CD4-positive, alpha-beta T cell (primary cell): ENCODE results near the gene MYO1B. TPM values are rescaled to one million over a fixed set of nuclear protein-coding genes. Genes with fewer than 3 reads are reported as not detected.

ENCODE experiments used
- ATAC-seq: fragments of 200-7000 bp; cut with Tn5 transposase; one replicate; pipeline ENCODE4 v1.10.0; 2022; ENCODE audit warnings: mild to moderate bottlenecking; ENCODE audit not compliant: poor library complexity
- CTCF ChIA-PET: fragments of 350-600 bp; sonication (Branson Sonifier 250); formaldehyde crosslinking; loops from one replicate; lab custom pipeline; 2021; ENCODE audit warnings: antibody characterized with exemption, inconsistent platforms; lab: Charles Lee
- POLR2A ChIA-PET: fragments of 350-600 bp; sonication (Branson Sonifier 250); formaldehyde crosslinking; loops from one replicate; lab custom pipeline; 2021; ENCODE audit warnings: antibody characterized with exemption, inconsistent platforms; lab: Charles Lee
- DNase-seq, 14 experiments: peaks; one replicate each; pipeline ENCODE4 v3.0.0-alpha.2; 2013 to 2020; ENCODE audit warnings: mixed read lengths in 2 of 14
- H3K27ac ChIP-seq, 2 donors: one replicate each; pipeline versions ENCODE4 v1.5.1 to v1.7.0; 2013; ENCODE audit warnings: low read length in 2 of 2, low read depth in 1 of 2, mild to moderate bottlenecking in 1 of 2
- H3K27me3 ChIP-seq, 2 experiments: 1 replicate in 1 of 2; 2 replicates in 1 of 2; pipeline versions ENCODE4 v1.6.1 to v1.7.0; 2013; ENCODE audit warnings: low read length in 2 of 2, control low read depth in 1 of 2, mild to moderate bottlenecking in 1 of 2, moderate library complexity in 1 of 2; ENCODE audit not compliant: insufficient read depth in 2 of 2, control insufficient read depth in 1 of 2
- H3K36me3 ChIP-seq: one replicate; pipeline ENCODE4 v1.6.1; 2013; ENCODE audit warnings: low read length, control low read depth; ENCODE audit not compliant: insufficient read depth
- H3K4me1 ChIP-seq: one replicate; pipeline ENCODE4 v1.6.1; 2013; ENCODE audit warnings: low read length, control low read depth; ENCODE audit not compliant: insufficient read depth
- H3K4me3 ChIP-seq: one replicate; pipeline ENCODE4 v1.5.1; 2013; ENCODE audit warnings: mild to moderate bottlenecking, low read length, moderate library complexity
- H3K9me3 ChIP-seq, 2 experiments: 1 replicate in 1 of 2; 2 replicates in 1 of 2; pipeline versions ENCODE4 v1.6.1 to v1.7.0; 2013; ENCODE audit warnings: low read length in 2 of 2, mild to moderate bottlenecking in 2 of 2, control low read depth in 1 of 2, moderate library complexity in 1 of 2; ENCODE audit not compliant: control insufficient read depth in 1 of 2, insufficient read depth in 1 of 2
- H3K27ac Mint-ChIP-seq: one replicate; pipeline ENCODE4 v1.8.0; 2020; ENCODE audit warnings: mixed read lengths
- H3K27me3 Mint-ChIP-seq: one replicate; pipeline ENCODE4 v1.8.0; 2021; ENCODE audit warnings: mixed read lengths
- H3K36me3 Mint-ChIP-seq: one replicate; pipeline ENCODE4 v1.8.0; 2021; ENCODE audit warnings: low read depth, mixed read lengths
- H3K4me1 Mint-ChIP-seq: one replicate; pipeline ENCODE4 v1.8.0; 2021; ENCODE audit warnings: low read depth, mixed read lengths
- H3K4me3 Mint-ChIP-seq: one replicate; pipeline ENCODE4 v1.8.0; 2020; ENCODE audit warnings: mild to moderate bottlenecking, mixed read lengths
- H3K9me3 Mint-ChIP-seq: one replicate; pipeline ENCODE4 v1.8.0; 2020; ENCODE audit warnings: mixed read lengths
- intact Hi-C, 2 experiments: fragments of 100-400 bp; cut with DNase I in 1 of 2; cut with micrococcal nuclease in 1 of 2; formaldehyde crosslinking; loops; one replicate each; pipeline versions ENCODE4 v1.15.1 to v1.9.0; 2023 to 2025; cut with DNase I, micrococcal nuclease
- total RNA-seq, 174 experiments: library from RNA in 2 of 174; stranded (reverse) in 2 of 174; gene quantifications; one replicate each; pipeline ENCODE4 v1.2.3 and lab custom pipeline; 2021 to 2026
- TF ChIP-seq, protein P1 (sequence below): fragments of 200-600 bp; IDR thresholded peaks from one replicate; pipeline ENCODE4 v1.8.0; 2022; ENCODE audit warnings: antibody characterized with exemption, mild to moderate bottlenecking

The MYO1B gene
- total RNA-seq, 2 experiments from 2014 or later = 0.98 to 1.3 TPM

GRCh38 chr2:191202881-191203397, 42.3 kb upstream of the MYO1B start:
- Histone ChIP-seq H3K9me3 (no peaks in the 10 kb centered on the region), H3K4me3 (no peak overlapping the region), H3K4me1 (peaks cover 39% of the 10 kb centered on the region), H3K27me3 (no peaks in the 10 kb centered on the region), H3K36me3 (no peaks in the 10 kb centered on the region), H3K27ac (no peak overlapping the region)
- Mint-ChIP-seq H3K27me3 (no peaks in the 10 kb centered on the region), H3K4me3 (no peak overlapping the region), H3K4me1 (peaks cover 42% of the 10 kb centered on the region), H3K9me3 (peaks cover 2% of the 10 kb centered on the region), H3K27ac (no peak overlapping the region), H3K36me3 (no peaks in the 10 kb centered on the region)
- POLR2A ChIA-PET = no interaction called here
- DNase-seq = peak in 4 of 14 experiments; percentile 25 to 47 (median 37)
- TF ChIP-seq, protein P1, sequence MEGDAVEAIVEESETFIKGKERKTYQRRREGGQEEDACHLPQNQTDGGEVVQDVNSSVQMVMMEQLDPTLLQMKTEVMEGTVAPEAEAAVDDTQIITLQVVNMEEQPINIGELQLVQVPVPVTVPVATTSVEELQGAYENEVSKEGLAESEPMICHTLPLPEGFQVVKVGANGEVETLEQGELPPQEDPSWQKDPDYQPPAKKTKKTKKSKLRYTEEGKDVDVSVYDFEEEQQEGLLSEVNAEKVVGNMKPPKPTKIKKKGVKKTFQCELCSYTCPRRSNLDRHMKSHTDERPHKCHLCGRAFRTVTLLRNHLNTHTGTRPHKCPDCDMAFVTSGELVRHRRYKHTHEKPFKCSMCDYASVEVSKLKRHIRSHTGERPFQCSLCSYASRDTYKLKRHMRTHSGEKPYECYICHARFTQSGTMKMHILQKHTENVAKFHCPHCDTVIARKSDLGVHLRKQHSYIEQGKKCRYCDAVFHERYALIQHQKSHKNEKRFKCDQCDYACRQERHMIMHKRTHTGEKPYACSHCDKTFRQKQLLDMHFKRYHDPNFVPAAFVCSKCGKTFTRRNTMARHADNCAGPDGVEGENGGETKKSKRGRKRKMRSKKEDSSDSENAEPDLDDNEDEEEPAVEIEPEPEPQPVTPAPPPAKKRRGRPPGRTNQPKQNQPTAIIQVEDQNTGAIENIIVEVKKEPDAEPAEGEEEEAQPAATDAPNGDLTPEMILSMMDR = no peak
- no peak for ATAC-seq
- CTCF ChIA-PET = interaction anchor here (1.0 kb wide), 1 partner anchor 15 kb away, joined by 3 read pairs; no protein-coding TSS in a partner anchor
- intact Hi-C loops = no loop called here

GRCh38 chr2:191204433-191204832, 40.8 kb upstream of the MYO1B start:
- peak in 3 of 14 experiments; percentile 53 to 73 (median 61) for DNase-seq
- Mint-ChIP-seq H3K27ac (peak overlapping the region; percentile 34), H3K4me3 (peak overlapping the region; percentile 18), H3K36me3 (no peaks in the 10 kb centered on the region), H3K27me3 (no peaks in the 10 kb centered on the region), H3K4me1 (peaks cover 42% of the 10 kb centered on the region), H3K9me3 (peaks cover 2% of the 10 kb centered on the region)
- TF ChIP-seq, protein P1 = no peak
- Histone ChIP-seq H3K4me3 (peak overlapping the region; percentile 26), H3K36me3 (no peaks in the 10 kb centered on the region), H3K27ac (peak overlapping the region in 1 of 2 donors; percentile 70), H3K4me1 (peaks cover 39% of the 10 kb centered on the region), H3K27me3 (no peaks in the 10 kb centered on the region), H3K9me3 (no peaks in the 10 kb centered on the region)
- peak; percentile 51 for ATAC-seq
- intact Hi-C loops = no loop called here
- ChIA-PET CTCF (interaction anchor here (0.5 kb wide), 1 partner anchor 83 kb away, joined by 3 read pairs; no protein-coding TSS in a partner anchor), POLR2A (no interaction called here)

DNA sequence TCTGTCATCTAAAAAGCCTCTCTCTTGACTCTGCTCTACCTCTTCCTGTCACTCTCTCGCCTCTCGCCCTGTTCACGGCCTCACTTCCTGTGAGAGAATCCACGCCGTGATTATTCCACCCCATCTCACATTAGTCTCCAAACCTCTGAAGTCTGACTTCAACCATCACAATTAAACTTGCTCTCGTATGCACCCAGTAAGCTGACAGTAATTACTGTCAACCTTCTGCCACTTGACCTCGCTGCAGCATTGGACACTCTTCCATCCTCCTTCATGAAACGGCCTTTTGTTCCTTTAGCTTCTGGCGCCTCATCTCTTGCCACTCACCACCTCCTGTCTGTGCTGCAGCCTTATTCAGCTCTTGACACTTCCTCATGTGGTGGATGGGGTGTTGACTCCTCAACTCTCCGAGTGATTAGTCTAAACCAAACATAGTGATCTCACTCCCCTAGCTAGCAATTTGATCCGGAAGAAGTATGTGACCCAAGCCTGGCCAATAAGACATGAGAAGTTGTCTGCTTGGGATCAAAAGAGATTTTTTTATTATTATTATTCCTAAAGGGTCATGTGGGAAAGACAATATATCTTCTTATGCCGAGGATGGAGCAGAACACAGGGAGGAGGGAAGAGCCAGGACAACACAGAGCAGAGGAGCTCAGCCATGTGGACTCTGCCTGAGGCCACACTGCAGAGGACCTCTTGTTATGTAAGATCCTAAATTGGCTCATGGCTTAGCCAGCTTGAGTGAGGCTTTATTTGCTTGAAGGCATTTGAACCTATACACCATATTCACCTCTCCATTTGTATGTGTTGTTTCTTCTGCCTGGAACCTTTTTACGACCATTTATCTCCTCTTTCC, 38.4 kb upstream of the MYO1B start:
- H3K4me3 ChIP-seq = peak overlapping the region; percentile 47
- H3K27ac ChIP-seq = peak overlapping the region in 1 of 2 donors; percentile 69
- peak overlapping the region; percentile 21 for H3K4me3 Mint-ChIP-seq
- TF ChIP-seq, protein P1 = no peak
- ChIA-PET CTCF (no interaction called here), POLR2A (interaction anchor here (1.1 to 2.0 kb wide), 4 partner anchors 12 to 471 kb away, joined by 3 to 10 read pairs (median 4); partner anchors contain the start of gene NABP1)
- ATAC-seq (peak; percentile 66), DNase-seq (peak in 9 of 14 experiments; percentile 13 to 82 (median 37))
- intact Hi-C loops = no loop called here
- H3K36me3 ChIP-seq = no peaks in the 10 kb centered on the region
- peaks cover 42% of the 10 kb centered on the region for H3K4me1 Mint-ChIP-seq
- peaks cover 35% of the 10 kb centered on the region for H3K4me1 ChIP-seq
- peak overlapping the region; percentile 21 for H3K27ac Mint-ChIP-seq
- peaks cover 2% of the 10 kb centered on the region for H3K9me3 Mint-ChIP-seq
- H3K36me3 Mint-ChIP-seq = no peaks in the 10 kb centered on the region
- H3K9me3 ChIP-seq = peaks cover 0 to 3% of the 10 kb centered on the region in 2 experiments
- H3K27me3 Mint-ChIP-seq = no peaks in the 10 kb centered on the region
- H3K27me3 ChIP-seq = no peaks in the 10 kb centered on the region
